Measurements from ENCODE around the gene ZNF394.

DNA sequence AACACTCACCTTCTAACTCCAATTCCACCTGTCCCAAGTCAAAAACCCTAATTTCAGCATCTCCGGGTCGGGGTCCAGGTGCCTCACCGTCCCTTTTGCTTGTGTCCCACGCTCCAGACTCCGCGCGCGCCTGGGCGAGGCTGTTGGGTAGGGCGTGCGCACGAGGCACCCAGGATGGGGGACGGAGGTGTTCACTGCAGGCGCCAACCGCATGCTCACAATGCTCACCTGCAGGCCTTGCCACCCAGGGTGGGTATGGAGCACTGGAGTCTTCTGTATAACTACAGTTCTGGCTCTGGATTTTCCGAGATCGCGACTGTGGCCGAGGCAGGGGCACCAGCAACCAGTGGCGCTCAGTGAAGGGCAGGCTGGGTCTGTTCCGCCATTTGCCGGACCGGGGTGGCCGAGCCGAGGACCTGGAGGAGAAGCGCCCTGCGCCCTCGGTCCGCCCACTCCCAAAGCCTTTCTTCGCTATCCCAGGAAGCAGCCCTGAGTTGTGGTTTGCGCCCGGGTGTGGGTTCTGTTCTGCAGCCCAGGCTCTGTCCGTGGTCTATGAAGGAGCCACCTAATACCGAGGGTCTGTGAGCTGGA, 43.1 kb upstream of the ZNF394 start:
- TF ChIP-seq, protein P1, sequence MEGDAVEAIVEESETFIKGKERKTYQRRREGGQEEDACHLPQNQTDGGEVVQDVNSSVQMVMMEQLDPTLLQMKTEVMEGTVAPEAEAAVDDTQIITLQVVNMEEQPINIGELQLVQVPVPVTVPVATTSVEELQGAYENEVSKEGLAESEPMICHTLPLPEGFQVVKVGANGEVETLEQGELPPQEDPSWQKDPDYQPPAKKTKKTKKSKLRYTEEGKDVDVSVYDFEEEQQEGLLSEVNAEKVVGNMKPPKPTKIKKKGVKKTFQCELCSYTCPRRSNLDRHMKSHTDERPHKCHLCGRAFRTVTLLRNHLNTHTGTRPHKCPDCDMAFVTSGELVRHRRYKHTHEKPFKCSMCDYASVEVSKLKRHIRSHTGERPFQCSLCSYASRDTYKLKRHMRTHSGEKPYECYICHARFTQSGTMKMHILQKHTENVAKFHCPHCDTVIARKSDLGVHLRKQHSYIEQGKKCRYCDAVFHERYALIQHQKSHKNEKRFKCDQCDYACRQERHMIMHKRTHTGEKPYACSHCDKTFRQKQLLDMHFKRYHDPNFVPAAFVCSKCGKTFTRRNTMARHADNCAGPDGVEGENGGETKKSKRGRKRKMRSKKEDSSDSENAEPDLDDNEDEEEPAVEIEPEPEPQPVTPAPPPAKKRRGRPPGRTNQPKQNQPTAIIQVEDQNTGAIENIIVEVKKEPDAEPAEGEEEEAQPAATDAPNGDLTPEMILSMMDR (optimal IDR thresholded peaks at IDR 0.05 in 1 of 3, IDR thresholded peaks at IDR 0.05 in 1 of 3, conservative IDR thresholded peaks at IDR 0.05 in 1 of 3; ENCODE audit: extremely low read depth in 1 of 3, insufficient read depth in 2 of 3, low read length in 3 of 3): no peak
- no peak for TF ChIP-seq EZH2 (IDR thresholded peaks at IDR 0.05; ENCODE audit: low read length)
